ENCODE results near the gene HSF5. TPM values are rescaled to one million over a fixed set of nuclear protein-coding genes. Genes with fewer than 3 reads are reported as not detected.

Gene HSF5
- polyA plus RNA-seq, 3 donors = 0.07 TPM; not detected in 2

DNA sequence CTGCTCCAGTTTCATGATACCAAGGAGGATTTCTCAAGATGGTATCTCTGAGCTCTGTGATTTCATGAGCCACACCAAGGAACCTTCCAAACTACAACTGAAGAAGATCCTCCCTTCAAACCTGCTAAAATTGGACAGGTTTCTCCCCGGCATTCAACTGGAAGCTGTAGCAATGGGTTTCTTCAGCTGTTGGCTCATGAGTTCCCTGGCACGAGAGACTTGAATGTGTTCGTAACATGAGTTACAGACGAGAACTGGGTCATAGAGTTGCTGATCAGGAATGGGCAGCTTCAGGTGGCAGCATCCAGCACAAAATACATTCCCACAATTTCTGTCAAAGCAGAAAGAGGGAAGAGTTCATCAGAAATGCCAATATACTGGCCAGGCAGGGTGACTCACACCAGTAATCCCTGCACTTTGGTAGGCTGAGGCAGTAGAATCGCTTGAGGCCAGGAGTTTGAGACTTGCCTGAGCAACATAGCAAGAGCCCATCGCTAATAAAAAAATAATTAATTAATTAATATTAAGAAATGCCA, 3.4 kb upstream of the HSF5 start:
- Mint-ChIP-seq H3K4me3 (no peak overlapping the region), H3K9me3 (peaks cover 0 to 4% (median 3%) of the 10 kb centered on the region in 7 donors), H3K27me3 (ENCODE audit: low read depth in 3 of 3) (peaks cover 3 to 12% (median 6%) of the 10 kb centered on the region in 3 donors), H3K4me1 (peaks cover 12% of the 10 kb centered on the region), H3K27ac (no peak overlapping the region), H3K36me3 (peaks cover 75 to 81% of the 10 kb centered on the region in 2 donors)
- intact Hi-C loops (cut with micrococcal nuclease) = no loop called here
- DNase-seq = no peak
- Histone ChIP-seq H3K27ac (ENCODE audit: low read depth in 1 of 2, low read length in 2 of 2) (no peak overlapping the region), H3K27me3 (ENCODE audit: control insufficient read depth in 2 of 2, insufficient read depth in 2 of 2, low read length in 2 of 2) (peaks cover 0 to 6% of the 10 kb centered on the region in 2 donors), H3K4me1 (ENCODE audit: control insufficient read depth in 1 of 2, insufficient read depth in 2 of 2, low read length in 2 of 2) (peaks cover 11 to 12% of the 10 kb centered on the region in 2 donors), H3K4me2 (replicated peaks; ENCODE audit: extremely low read depth, low read length, poor library complexity, severe bottlenecking) (no peak overlapping the region), H4K20me1 (ENCODE audit: insufficient read depth, low read length) (peaks cover 2% of the 10 kb centered on the region), H3K4me3 (replicated peaks in 1 of 3; ENCODE audit: low read depth in 2 of 3, low read length in 3 of 3) (no peak overlapping the region), H3K36me3 (replicated peaks in 1 of 2; ENCODE audit: control insufficient read depth in 1 of 2, insufficient read depth in 2 of 2, low read length in 2 of 2) (peaks cover 71 to 82% of the 10 kb centered on the region in 2 donors), H3K79me2 (ENCODE audit: insufficient read depth, low read length) (no peaks in the 10 kb centered on the region), H3K9me3 (replicated peaks in 1 of 2; ENCODE audit: control insufficient read depth in 1 of 2, insufficient read depth in 1 of 2, low read length in 2 of 2) (no peaks in the 10 kb centered on the region), H3K9ac (ENCODE audit: insufficient read depth, low read length, poor library complexity, severe bottlenecking) (no peak overlapping the region), H2AFZ (ENCODE audit: insufficient read depth, low read depth, low read length, poor library complexity, severe bottlenecking) (no peak overlapping the region)
- no peak for TF ChIP-seq CTCF (IDR thresholded peaks at IDR 0.05)
- WGBS (ENCODE audit: insufficient coverage) = 94% methylated on average over 2 of the region's 6 CpGs

- Mint-ChIP-seq H3K9me3 (peaks cover 0 to 4% (median 3%) of the 10 kb centered on the region in 7 donors), H3K36me3 (peaks cover 47 to 50% of the 10 kb centered on the region in 2 donors), H3K27ac (no peak overlapping the region), H3K4me3 (peak overlapping the region in 1 of 2 donors; percentile 59), H3K27me3 (ENCODE audit: low read depth in 3 of 3) (peaks cover 3 to 12% (median 3%) of the 10 kb centered on the region in 3 donors), H3K4me1 (peaks cover 3% of the 10 kb centered on the region)
- DNase-seq = no peak
- Histone ChIP-seq H3K9ac (ENCODE audit: insufficient read depth, low read length, poor library complexity, severe bottlenecking) (no peak overlapping the region), H3K9me3 (replicated peaks in 1 of 2; ENCODE audit: control insufficient read depth in 1 of 2, insufficient read depth in 1 of 2, low read length in 2 of 2) (no peaks in the 10 kb centered on the region), H3K4me2 (replicated peaks; ENCODE audit: extremely low read depth, low read length, poor library complexity, severe bottlenecking) (no peak overlapping the region), H3K27me3 (ENCODE audit: control insufficient read depth in 2 of 2, insufficient read depth in 2 of 2, low read length in 2 of 2) (peaks cover 0 to 6% of the 10 kb centered on the region in 2 donors), H3K4me1 (ENCODE audit: control insufficient read depth in 1 of 2, insufficient read depth in 2 of 2, low read length in 2 of 2) (peaks cover 8 to 11% of the 10 kb centered on the region in 2 donors), H3K4me3 (replicated peaks in 1 of 3; ENCODE audit: low read depth in 2 of 3, low read length in 3 of 3) (no peak overlapping the region), H2AFZ (ENCODE audit: insufficient read depth, low read depth, low read length, poor library complexity, severe bottlenecking) (no peak overlapping the region), H3K79me2 (ENCODE audit: insufficient read depth, low read length) (no peaks in the 10 kb centered on the region), H3K27ac (ENCODE audit: low read depth in 1 of 2, low read length in 2 of 2) (no peak overlapping the region), H3K36me3 (replicated peaks in 1 of 2; ENCODE audit: control insufficient read depth in 1 of 2, insufficient read depth in 2 of 2, low read length in 2 of 2) (peaks cover 45 to 51% of the 10 kb centered on the region in 2 donors), H4K20me1 (ENCODE audit: insufficient read depth, low read length) (no peaks in the 10 kb centered on the region)
- WGBS (ENCODE audit: insufficient coverage) = 93% methylated on average over 21 of the region's 26 CpGs
- intact Hi-C loops (cut with micrococcal nuclease) = no loop called here
- no peak for TF ChIP-seq CTCF (IDR thresholded peaks at IDR 0.05)
Observed at GRCh38 chr17:58488428-58488890, 251 bp upstream of the HSF5 start.

Measured in CD14-positive monocyte (primary cell).